T-helper 17 cell (primary cell): ENCODE results near the gene ZMYND19. TPM values are rescaled to one million over a fixed set of nuclear protein-coding genes. Genes with fewer than 3 reads are reported as not detected.
"Not testable (repeated sequence)": the region's sequence is repeated elsewhere in the genome, so short reads cannot be mapped to it uniquely, and the experiment has no call there.

Experiments
- ATAC-seq: fragments of 150-1000 bp; cut with Tn5 transposase; 2 replicates; pipeline ENCODE4 v1.10.0; 2021; ENCODE audit warnings: mild to moderate bottlenecking, moderate library complexity
- DNase-seq, 3 donors: peaks; one replicate each; pipeline versions ENCODE4 v3.0.0 to v3.0.0-alpha.2; 2020 to 2021
- H3K9me3 ChIP-seq: one replicate; pipeline ENCODE4 v1.7.0; 2013; ENCODE audit warnings: low read length, mild to moderate bottlenecking; ENCODE audit not compliant: control insufficient read depth, poor library complexity, severe bottlenecking
- H3K27ac Mint-ChIP-seq: one replicate; pipeline ENCODE4 v1.8.0; 2022; ENCODE audit warnings: mild to moderate bottlenecking, moderate library complexity, mixed read lengths
- H3K27me3 Mint-ChIP-seq: one replicate; pipeline ENCODE4 v1.8.0; 2022; ENCODE audit warnings: mixed read lengths
- H3K36me3 Mint-ChIP-seq: one replicate; pipeline ENCODE4 v1.8.0; 2022; ENCODE audit warnings: low read depth, mixed read lengths
- H3K4me1 Mint-ChIP-seq: one replicate; pipeline ENCODE4 v1.8.0; 2022; ENCODE audit warnings: mild to moderate bottlenecking, mixed read lengths
- H3K4me3 Mint-ChIP-seq: one replicate; pipeline ENCODE4 v1.8.0; 2022; ENCODE audit warnings: mild to moderate bottlenecking, moderate library complexity, mixed read lengths
- total RNA-seq, 4 donors: library from RNA in 2 of 4; stranded (reverse) in 2 of 4; gene quantifications; one replicate each; pipeline ENCODE4 v1.2.3 and lab custom pipeline; 2022 to 2026

The ZMYND19 gene
- total RNA-seq, 2 donors from 2014 or later: 12.1 to 18.2 TPM

GRCh38 chr9:137552022-137552768 lies 38.1 kb downstream of the ZMYND19 start:
- Mint-ChIP-seq H3K36me3 (peaks cover 4% of the 10 kb centered on the region), H3K27me3 (no peaks in the 10 kb centered on the region), H3K4me3 (peak overlapping the region; percentile 94), H3K4me1 (peaks cover 15% of the 10 kb centered on the region), H3K27ac (peak overlapping the region; percentile 56)
- ATAC-seq: peak; percentile 4
- no peaks in the 10 kb centered on the region for H3K9me3 ChIP-seq
- peak in 1 of 3 donors; percentile 14 for DNase-seq

- peak; percentile 92 to 98 (median 94) for DNase-seq
- ATAC-seq: peak; percentile 89
- H3K36me3 Mint-ChIP-seq: peaks cover 4% of the 10 kb centered on the region
- peak within 1 kb of the TSS; percentile 94 for H3K4me3 Mint-ChIP-seq
- H3K27me3 Mint-ChIP-seq: no peaks in the 10 kb centered on the region
- peak within 1 kb of the TSS; percentile 56 for H3K27ac Mint-ChIP-seq
- H3K9me3 ChIP-seq: no peaks in the 10 kb centered on the region
- peaks cover 15% of the 10 kb centered on the region for H3K4me1 Mint-ChIP-seq
These were observed 38.9 kb downstream of the ZMYND19 start, which contains the start of gene MRPL41 for GRCh38 chr9:137551264-137552021. Gene MRPL41, plus strand, starts transcription at chr9:137551879. Its CDS starts 203 bp downstream, at chr9:137552082.

GRCh38 chr9:137550958-137551263 lies 39.4 kb downstream of the ZMYND19 start:
- H3K27me3 Mint-ChIP-seq, DNase-seq, H3K36me3 Mint-ChIP-seq, H3K27ac Mint-ChIP-seq, H3K9me3 ChIP-seq: not testable (repeated sequence)
- peaks cover 17% of the 10 kb centered on the region for H3K4me1 Mint-ChIP-seq
- H3K4me3 Mint-ChIP-seq: peak overlapping the region; percentile 94
- peak; percentile 1 for ATAC-seq

GRCh38 chr9:137550231-137550621 lies 40.1 kb downstream of the ZMYND19 start, which contains the start of gene PNPLA7:
Gene PNPLA7, minus strand, starts transcription at chr9:137550402. Its CDS starts 205 bp downstream, at chr9:137550197.
- Mint-ChIP-seq H3K4me1 (peaks cover 17% of the 10 kb centered on the region), H3K27me3 (no peaks in the 10 kb centered on the region), H3K27ac (peak within 1 kb of the TSS; percentile 60), H3K36me3 (peaks cover 3% of the 10 kb centered on the region), H3K4me3 (peak within 1 kb of the TSS; percentile 94)
- H3K9me3 ChIP-seq: no peaks in the 10 kb centered on the region
- DNase-seq: peak; percentile 32 to 55 (median 44)
- ATAC-seq: peak; percentile 22

GRCh38 chr9:137547687-137548543 lies 42.4 kb downstream of the ZMYND19 start:
- H3K4me3 Mint-ChIP-seq: no peak overlapping the region
- peaks cover 2% of the 10 kb centered on the region for H3K36me3 Mint-ChIP-seq
- ATAC-seq (no peak), DNase-seq (no peak)
- no peaks in the 10 kb centered on the region for H3K27me3 Mint-ChIP-seq
- H3K27ac Mint-ChIP-seq: peak overlapping the region; percentile 59
- peaks cover 17% of the 10 kb centered on the region for H3K4me1 Mint-ChIP-seq
- H3K9me3 ChIP-seq: no peaks in the 10 kb centered on the region

GRCh38 chr9:137545123-137545522 lies 45.2 kb downstream of the ZMYND19 start:
- peaks cover 11% of the 10 kb centered on the region for H3K4me1 Mint-ChIP-seq
- H3K4me3 Mint-ChIP-seq: no peak overlapping the region
- no peaks in the 10 kb centered on the region for H3K9me3 ChIP-seq
- no peak overlapping the region for H3K27ac Mint-ChIP-seq
- ATAC-seq (no peak), DNase-seq (no peak)
- no peaks in the 10 kb centered on the region for H3K27me3 Mint-ChIP-seq
- H3K36me3 Mint-ChIP-seq: no peaks in the 10 kb centered on the region

GRCh38 chr9:137544176-137544760 lies 46.0 kb downstream of the ZMYND19 start:
- no peak for DNase-seq
- no peaks in the 10 kb centered on the region for H3K36me3 Mint-ChIP-seq
- no peak overlapping the region for H3K27ac Mint-ChIP-seq
- H3K9me3 ChIP-seq: no peaks in the 10 kb centered on the region
- no peak overlapping the region for H3K4me3 Mint-ChIP-seq
- peaks cover 4% of the 10 kb centered on the region for H3K4me1 Mint-ChIP-seq
- ATAC-seq: no peak
- H3K27me3 Mint-ChIP-seq: no peaks in the 10 kb centered on the region

GRCh38 chr9:137543237-137543963 lies 46.9 kb downstream of the ZMYND19 start:
- Mint-ChIP-seq H3K36me3 (no peaks in the 10 kb centered on the region), H3K4me3 (no peak overlapping the region), H3K27ac (no peak overlapping the region), H3K4me1 (peaks cover 4% of the 10 kb centered on the region), H3K27me3 (no peaks in the 10 kb centered on the region)
- no peak for ATAC-seq
- no peaks in the 10 kb centered on the region for H3K9me3 ChIP-seq
- DNase-seq: no peak

GRCh38 chr9:137542486-137542885 lies 47.8 kb downstream of the ZMYND19 start:
- no peak for ATAC-seq
- no peak overlapping the region for H3K4me3 Mint-ChIP-seq
- DNase-seq: no peak
- no peaks in the 10 kb centered on the region for H3K9me3 ChIP-seq
- H3K27ac Mint-ChIP-seq: no peak overlapping the region
- peaks cover 4% of the 10 kb centered on the region for H3K4me1 Mint-ChIP-seq
- no peaks in the 10 kb centered on the region for H3K27me3 Mint-ChIP-seq
- no peaks in the 10 kb centered on the region for H3K36me3 Mint-ChIP-seq

GRCh38 chr9:137540536-137540935 lies 49.8 kb downstream of the ZMYND19 start:
- Mint-ChIP-seq H3K4me1 (peaks cover 7% of the 10 kb centered on the region), H3K4me3 (no peak overlapping the region), H3K27ac (no peak overlapping the region), H3K27me3 (no peaks in the 10 kb centered on the region), H3K36me3 (no peaks in the 10 kb centered on the region)
- ATAC-seq (no peak), DNase-seq (no peak)
- no peaks in the 10 kb centered on the region for H3K9me3 ChIP-seq

- no peaks in the 10 kb centered on the region for H3K9me3 ChIP-seq
- ATAC-seq (no peak), DNase-seq (no peak)
- H3K4me1 Mint-ChIP-seq: peaks cover 16% of the 10 kb centered on the region
- no peak overlapping the region for H3K4me3 Mint-ChIP-seq
- H3K27me3 Mint-ChIP-seq: no peaks in the 10 kb centered on the region
- H3K36me3 Mint-ChIP-seq: no peaks in the 10 kb centered on the region
- H3K27ac Mint-ChIP-seq: no peak overlapping the region
These were observed 52.3 kb downstream of the ZMYND19 start for GRCh38 chr9:137538058-137538457.

- not testable (repeated sequence) for ATAC-seq, H3K4me3 Mint-ChIP-seq, H3K27me3 Mint-ChIP-seq
These were observed 53.6 kb downstream of the ZMYND19 start for GRCh38 chr9:137536594-137537131.

More at GRCh38 chr9:137536594-137537131, 53.6 kb downstream of the ZMYND19 start:
- not testable (repeated sequence) for H3K9me3 ChIP-seq, DNase-seq, H3K36me3 Mint-ChIP-seq
- Mint-ChIP-seq H3K4me1 (peaks cover 16% of the 10 kb centered on the region), H3K27ac (peak overlapping the region; percentile 65)
